Spleen (tissue), 7 donors: ENCODE data around the gene YPEL1.

Experiments
- CTCF ChIP-seq, 11 experiments: fragments of 200-600 bp in 7 of 11; fragments of 450-650 bp in 4 of 11; sonication (generic) in 4 of 11; IDR thresholded peaks in 8 of 11; conservative IDR thresholded peaks in 3 of 11; 1 replicate in 7 of 11; 2 replicates in 4 of 11; pipeline versions ENCODE4 v1.4.0 to v1.8.0; 2016 to 2021; ENCODE audit warnings: antibody characterized with exemption in 11 of 11, inconsistent platforms in 4 of 11, mild to moderate bottlenecking in 1 of 11
- POLR2A ChIP-seq, 3 donors: fragments of 450-650 bp; IDR thresholded peaks; one replicate each; pipeline ENCODE4 v1.5.1; 2017; ENCODE audit warnings: antibody characterized with exemption in 3 of 3, mild to moderate bottlenecking in 1 of 3
- POLR2AphosphoS5 ChIP-seq, 3 donors: sonication (generic); formaldehyde crosslinking; IDR thresholded peaks; one replicate each; pipeline ENCODE4 v1.5.1; 2017; ENCODE audit warnings: antibody characterized with exemption in 3 of 3
- donor health status: DM: no; HTN: no; CAD: no; lungs with moderate emphysema.
- donor health status: DM: no; HTN: no; CAD: no.
- donor health status: DM: no; HTN: no; CAD: no.

- TF ChIP-seq CTCF (IDR thresholded peaks at IDR 0.05 in 8 of 11, conservative IDR thresholded peaks at IDR 0.05 in 3 of 11) = peak in 5 of 11 experiments; percentile 11 to 52 (median 36)
- TF ChIP-seq POLR2A (IDR thresholded peaks at IDR 0.05) = no peak
- TF ChIP-seq POLR2AphosphoS5 (IDR thresholded peaks at IDR 0.05) = no peak
Observed at GRCh38 chr22:21726650-21727049, 8.9 kb downstream of the YPEL1 start.
